Loucy (cell line): Measurements from ENCODE around the gene ZCRB1.

Experiments
- H2AFZ ChIP-seq: fragments of 200-600 bp; sonication (generic); 2 replicates; pipeline ENCODE4 v1.6.0; 2016; ENCODE audit warnings: antibody characterized with exemption, mild to moderate bottlenecking, low read length, moderate library complexity
- H3F3A ChIP-seq: fragments of 200-600 bp; 2 replicates; pipeline ENCODE4 v1.6.0; 2016; ENCODE audit warnings: antibody characterized with exemption, low read depth, mild to moderate bottlenecking
- H3K27me3 ChIP-seq: fragments of 200-600 bp; sonication (generic); 2 replicates; pipeline ENCODE4 v1.6.1; 2014; ENCODE audit warnings: low read length, mild to moderate bottlenecking; ENCODE audit not compliant: insufficient read depth, poor library complexity, severe bottlenecking
- H3K36me3 ChIP-seq: fragments of 200-600 bp; sonication (generic); 2 replicates; pipeline ENCODE4 v1.6.1; 2016; ENCODE audit warnings: low read length; ENCODE audit not compliant: insufficient read depth
- H3K4me1 ChIP-seq: fragments of 200-600 bp; sonication (generic); 2 replicates; pipeline ENCODE4 v1.5.1; 2014; ENCODE audit warnings: low read length, mild to moderate bottlenecking; ENCODE audit not compliant: insufficient read depth, poor library complexity, severe bottlenecking
- H3K4me2 ChIP-seq: fragments of 200-600 bp; sonication (generic); 2 replicates; pipeline ENCODE4 v1.6.0; 2014; ENCODE audit warnings: antibody characterized with exemption, low read length, low read depth, mild to moderate bottlenecking; ENCODE audit not compliant: poor library complexity, severe bottlenecking
- H3K4me3 ChIP-seq: fragments of 200-600 bp; sonication (generic); 2 replicates; pipeline ENCODE4 v1.5.1; 2014; ENCODE audit warnings: low read length, mild to moderate bottlenecking, mixed read lengths; ENCODE audit not compliant: poor library complexity, severe bottlenecking
- H3K79me2 ChIP-seq: fragments of 200-600 bp; sonication (generic); 2 replicates; pipeline ENCODE4 v1.6.1; 2014; ENCODE audit warnings: low read length; ENCODE audit not compliant: insufficient read depth
- H3K9ac ChIP-seq: fragments of 200-600 bp; sonication (generic); 2 replicates; pipeline ENCODE4 v1.6.0; 2014; ENCODE audit warnings: mild to moderate bottlenecking, low read depth, low read length, moderate library complexity; ENCODE audit not compliant: poor library complexity, severe bottlenecking
- H3K9me2 ChIP-seq: fragments of 200-600 bp; sonication (generic); replicated peaks from 2 replicates; pipeline ENCODE4 v1.6.1; 2016; ENCODE audit warnings: low read depth, low read length, mixed read lengths
- H3K9me3 ChIP-seq: fragments of 200-600 bp; sonication (generic); 2 replicates; pipeline ENCODE4 v1.6.1; 2014; ENCODE audit warnings: mild to moderate bottlenecking, antibody characterized with exemption, low read length, low read depth; ENCODE audit not compliant: insufficient read depth
- H4K20me1 ChIP-seq: fragments of 200-600 bp; sonication (generic); 2 replicates; pipeline ENCODE4 v1.6.0; 2014; ENCODE audit warnings: antibody characterized with exemption, low read length, mild to moderate bottlenecking; ENCODE audit not compliant: insufficient read depth, poor library complexity, severe bottlenecking
- EZH2phosphoT487 ChIP-seq: fragments of 200-600 bp; IDR thresholded peaks from 2 replicates; pipeline ENCODE4 v1.6.1; 2018; ENCODE audit warnings: antibody characterized with exemption, mild to moderate bottlenecking, moderate library complexity, borderline replicate concordance
- TF ChIP-seq, protein P1 (sequence below): fragments of 200-600 bp; sonication (generic); conservative IDR thresholded peaks from 2 replicates; pipeline ENCODE4 v1.5.1; 2014; ENCODE audit warnings: mild to moderate bottlenecking, antibody characterized with exemption, low read length

Gene ZCRB1

GRCh38 chr12:42284157-42284556 is 41.7 kb downstream of the ZCRB1 start:
- H3K79me2 ChIP-seq = no peaks in the 10 kb centered on the region
- H3K9ac ChIP-seq = no peak overlapping the region
- H3K9me2 ChIP-seq = no peaks in the 10 kb centered on the region
- no peaks in the 10 kb centered on the region for H3K27me3 ChIP-seq
- H3F3A ChIP-seq = no peaks in the 10 kb centered on the region
- TF ChIP-seq EZH2phosphoT487 = no peak
- TF ChIP-seq, protein P1, sequence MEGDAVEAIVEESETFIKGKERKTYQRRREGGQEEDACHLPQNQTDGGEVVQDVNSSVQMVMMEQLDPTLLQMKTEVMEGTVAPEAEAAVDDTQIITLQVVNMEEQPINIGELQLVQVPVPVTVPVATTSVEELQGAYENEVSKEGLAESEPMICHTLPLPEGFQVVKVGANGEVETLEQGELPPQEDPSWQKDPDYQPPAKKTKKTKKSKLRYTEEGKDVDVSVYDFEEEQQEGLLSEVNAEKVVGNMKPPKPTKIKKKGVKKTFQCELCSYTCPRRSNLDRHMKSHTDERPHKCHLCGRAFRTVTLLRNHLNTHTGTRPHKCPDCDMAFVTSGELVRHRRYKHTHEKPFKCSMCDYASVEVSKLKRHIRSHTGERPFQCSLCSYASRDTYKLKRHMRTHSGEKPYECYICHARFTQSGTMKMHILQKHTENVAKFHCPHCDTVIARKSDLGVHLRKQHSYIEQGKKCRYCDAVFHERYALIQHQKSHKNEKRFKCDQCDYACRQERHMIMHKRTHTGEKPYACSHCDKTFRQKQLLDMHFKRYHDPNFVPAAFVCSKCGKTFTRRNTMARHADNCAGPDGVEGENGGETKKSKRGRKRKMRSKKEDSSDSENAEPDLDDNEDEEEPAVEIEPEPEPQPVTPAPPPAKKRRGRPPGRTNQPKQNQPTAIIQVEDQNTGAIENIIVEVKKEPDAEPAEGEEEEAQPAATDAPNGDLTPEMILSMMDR = no peak
- no peaks in the 10 kb centered on the region for H4K20me1 ChIP-seq
- no peak overlapping the region for H3K4me2 ChIP-seq
- H3K4me3 ChIP-seq = no peak overlapping the region
- H2AFZ ChIP-seq = no peak overlapping the region
- H3K9me3 ChIP-seq = no peaks in the 10 kb centered on the region
- no peaks in the 10 kb centered on the region for H3K4me1 ChIP-seq
- no peaks in the 10 kb centered on the region for H3K36me3 ChIP-seq

DNA sequence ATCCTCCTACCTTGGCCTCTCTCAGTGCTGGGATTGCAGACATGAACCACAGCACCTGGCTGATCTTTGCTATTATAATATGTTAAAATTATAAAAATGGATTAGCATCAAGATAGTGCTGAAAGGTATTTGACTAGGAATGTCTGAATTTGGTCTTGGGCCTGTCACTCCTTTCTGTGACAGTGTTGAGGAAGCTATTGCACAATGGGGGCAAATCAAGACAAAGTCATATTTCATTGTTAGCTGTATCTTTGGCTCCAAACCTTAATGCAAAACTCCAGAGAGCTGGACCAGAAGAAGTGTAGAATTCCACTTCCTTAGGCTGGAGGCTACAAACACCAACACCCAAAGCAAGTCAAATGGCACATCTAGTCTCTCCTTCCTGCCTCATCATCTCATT is 42.2 kb downstream of the ZCRB1 start:
- Histone ChIP-seq H3K9me3 (no peaks in the 10 kb centered on the region), H3K9ac (no peak overlapping the region), H3K79me2 (no peaks in the 10 kb centered on the region), H3K27me3 (no peaks in the 10 kb centered on the region), H2AFZ (no peak overlapping the region), H3K9me2 (no peaks in the 10 kb centered on the region), H3K4me1 (no peaks in the 10 kb centered on the region), H3K4me2 (no peak overlapping the region), H3F3A (no peaks in the 10 kb centered on the region), H3K4me3 (no peak overlapping the region), H3K36me3 (no peaks in the 10 kb centered on the region), H4K20me1 (no peaks in the 10 kb centered on the region)
- no peak for TF ChIP-seq EZH2phosphoT487
- TF ChIP-seq, protein P1 = no peak

- Histone ChIP-seq H3K4me3 (no peak overlapping the region), H3K36me3 (no peaks in the 10 kb centered on the region), H3K9me2 (no peaks in the 10 kb centered on the region)
Measured at GRCh38 chr12:42282294-42282693, 43.6 kb downstream of the ZCRB1 start.

More at GRCh38 chr12:42282294-42282693, 43.6 kb downstream of the ZCRB1 start:
- Histone ChIP-seq H3K4me2 (no peak overlapping the region), H3K9me3 (no peaks in the 10 kb centered on the region), H3K27me3 (no peaks in the 10 kb centered on the region), H3K79me2 (no peaks in the 10 kb centered on the region), H3F3A (no peaks in the 10 kb centered on the region), H4K20me1 (no peaks in the 10 kb centered on the region), H3K9ac (no peak overlapping the region), H2AFZ (no peak overlapping the region), H3K4me1 (no peaks in the 10 kb centered on the region)
- TF ChIP-seq EZH2phosphoT487 = no peak
- TF ChIP-seq, protein P1 = no peak
